ENCODE measurements around the gene RPS24. TPM values are rescaled to one million over a fixed set of nuclear protein-coding genes. Genes with fewer than 3 reads are reported as not detected.
A peak's percentile ranks its signal among the peaks of the same experiment; 100 is the strongest.

Gene RPS24
- total RNA-seq, 1 donor from 2014 or later, result 1,331 TPM

DNA sequence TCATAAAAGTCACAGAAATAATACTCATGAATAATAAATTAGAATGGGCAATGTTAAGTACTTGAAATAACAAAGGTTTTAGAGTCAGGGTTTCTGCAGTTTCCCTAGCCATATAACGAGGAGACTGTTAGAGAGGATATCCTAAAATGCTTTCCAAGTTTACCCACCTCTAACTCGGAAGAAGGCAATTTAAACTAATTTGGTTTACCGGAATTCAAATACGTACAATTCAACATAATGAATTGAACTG is 351 bp upstream of the RPS24 start:
- H3K79me2 ChIP-seq (ENCODE audit: insufficient read depth, low read length), result peaks cover 58% of the 10 kb centered on the region
- peak overlapping the region; percentile 72 for H3K27ac Mint-ChIP-seq (ENCODE audit: unreplicated experiment)
- peak overlapping the region; percentile 94 for H3K4me2 ChIP-seq (ENCODE audit: low read length)

GRCh38 chr10:78035025-78035424 is 1.4 kb downstream of the RPS24 start:
- Histone ChIP-seq H2AFZ (ENCODE audit: low read depth, low read length) (no peak overlapping the region), H3K27me3 (ENCODE audit: insufficient read depth, low read length) (no peaks in the 10 kb centered on the region), H3K36me3 (ENCODE audit: insufficient read depth, low read length) (peaks cover 53% of the 10 kb centered on the region), H3K27ac (ENCODE audit: low read depth, low read length) (peak overlapping the region; percentile 91), H3K9ac (ENCODE audit: low read length) (peak overlapping the region; percentile 98), H3K4me2 (ENCODE audit: low read length) (peak overlapping the region; percentile 94), H3K4me1 (ENCODE audit: insufficient read depth, low read length) (peaks cover 32% of the 10 kb centered on the region), H3K4me3 (ENCODE audit: insufficient read depth, low read depth, low read length) (peak overlapping the region; percentile 100), H3K9me3 (ENCODE audit: insufficient read depth, low read depth, low read length) (no peaks in the 10 kb centered on the region), H3K79me2 (ENCODE audit: insufficient read depth, low read length) (peaks cover 64% of the 10 kb centered on the region), H4K20me1 (ENCODE audit: insufficient read depth, low read length) (peaks cover 59% of the 10 kb centered on the region)
- peaks cover 33% of the 10 kb centered on the region for H3K4me1 Mint-ChIP-seq (ENCODE audit: low read depth, unreplicated experiment)
- no peak overlapping the region for H3K27ac Mint-ChIP-seq (ENCODE audit: unreplicated experiment)
- no peak for DNase-seq (ENCODE audit: low read depth)
- peak overlapping the region; percentile 89 for H3K4me3 Mint-ChIP-seq (ENCODE audit: unreplicated experiment)
- TF ChIP-seq EZH2 (IDR thresholded peaks at IDR 0.05; ENCODE audit: insufficient read depth, low read length), result no peak
- TF ChIP-seq, protein P1, sequence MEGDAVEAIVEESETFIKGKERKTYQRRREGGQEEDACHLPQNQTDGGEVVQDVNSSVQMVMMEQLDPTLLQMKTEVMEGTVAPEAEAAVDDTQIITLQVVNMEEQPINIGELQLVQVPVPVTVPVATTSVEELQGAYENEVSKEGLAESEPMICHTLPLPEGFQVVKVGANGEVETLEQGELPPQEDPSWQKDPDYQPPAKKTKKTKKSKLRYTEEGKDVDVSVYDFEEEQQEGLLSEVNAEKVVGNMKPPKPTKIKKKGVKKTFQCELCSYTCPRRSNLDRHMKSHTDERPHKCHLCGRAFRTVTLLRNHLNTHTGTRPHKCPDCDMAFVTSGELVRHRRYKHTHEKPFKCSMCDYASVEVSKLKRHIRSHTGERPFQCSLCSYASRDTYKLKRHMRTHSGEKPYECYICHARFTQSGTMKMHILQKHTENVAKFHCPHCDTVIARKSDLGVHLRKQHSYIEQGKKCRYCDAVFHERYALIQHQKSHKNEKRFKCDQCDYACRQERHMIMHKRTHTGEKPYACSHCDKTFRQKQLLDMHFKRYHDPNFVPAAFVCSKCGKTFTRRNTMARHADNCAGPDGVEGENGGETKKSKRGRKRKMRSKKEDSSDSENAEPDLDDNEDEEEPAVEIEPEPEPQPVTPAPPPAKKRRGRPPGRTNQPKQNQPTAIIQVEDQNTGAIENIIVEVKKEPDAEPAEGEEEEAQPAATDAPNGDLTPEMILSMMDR (IDR thresholded peaks at IDR 0.05; ENCODE audit: insufficient read depth, low read depth, low read length), result no peak
- H3K9me3 Mint-ChIP-seq (ENCODE audit: unreplicated experiment), result no peaks in the 10 kb centered on the region
- no peaks in the 10 kb centered on the region for H3K27me3 Mint-ChIP-seq (ENCODE audit: low read depth, unreplicated experiment)
- FAIRE-seq, result no peak
- H3K36me3 Mint-ChIP-seq (ENCODE audit: low read depth, unreplicated experiment), result peaks cover 18% of the 10 kb centered on the region

More for the DNA sequence above, 351 bp upstream of the RPS24 start:
- H3K4me1 Mint-ChIP-seq (ENCODE audit: low read depth, unreplicated experiment), result peaks cover 24% of the 10 kb centered on the region
- no peaks in the 10 kb centered on the region for H3K9me3 Mint-ChIP-seq (ENCODE audit: unreplicated experiment)
- H3K9ac ChIP-seq (ENCODE audit: low read length), result peak overlapping the region; percentile 46
- no peak overlapping the region for H3K27ac ChIP-seq (ENCODE audit: low read depth, low read length)
- peaks cover 20% of the 10 kb centered on the region for H3K36me3 Mint-ChIP-seq (ENCODE audit: low read depth, unreplicated experiment)
- H3K9me3 ChIP-seq (ENCODE audit: insufficient read depth, low read depth, low read length), result no peaks in the 10 kb centered on the region
- no peaks in the 10 kb centered on the region for H3K27me3 ChIP-seq (ENCODE audit: insufficient read depth, low read length)
- peaks cover 37% of the 10 kb centered on the region for H3K36me3 ChIP-seq (ENCODE audit: insufficient read depth, low read length)
- peak overlapping the region; percentile 54 for H2AFZ ChIP-seq (ENCODE audit: low read depth, low read length)
- H3K4me3 Mint-ChIP-seq (ENCODE audit: unreplicated experiment), result peak overlapping the region; percentile 89
- H3K27me3 Mint-ChIP-seq (ENCODE audit: low read depth, unreplicated experiment), result no peaks in the 10 kb centered on the region
- H3K4me1 ChIP-seq (ENCODE audit: insufficient read depth, low read length), result peaks cover 33% of the 10 kb centered on the region
- H4K20me1 ChIP-seq (ENCODE audit: insufficient read depth, low read length), result peaks cover 42% of the 10 kb centered on the region
- FAIRE-seq, result no peak
- TF ChIP-seq, protein P1 (IDR thresholded peaks at IDR 0.05; ENCODE audit: insufficient read depth, low read depth, low read length), result no peak
- no peak for TF ChIP-seq EZH2 (IDR thresholded peaks at IDR 0.05; ENCODE audit: insufficient read depth, low read length)
- DNase-seq (ENCODE audit: low read depth), result no peak
- peak overlapping the region; percentile 100 for H3K4me3 ChIP-seq (ENCODE audit: insufficient read depth, low read depth, low read length)

DNA sequence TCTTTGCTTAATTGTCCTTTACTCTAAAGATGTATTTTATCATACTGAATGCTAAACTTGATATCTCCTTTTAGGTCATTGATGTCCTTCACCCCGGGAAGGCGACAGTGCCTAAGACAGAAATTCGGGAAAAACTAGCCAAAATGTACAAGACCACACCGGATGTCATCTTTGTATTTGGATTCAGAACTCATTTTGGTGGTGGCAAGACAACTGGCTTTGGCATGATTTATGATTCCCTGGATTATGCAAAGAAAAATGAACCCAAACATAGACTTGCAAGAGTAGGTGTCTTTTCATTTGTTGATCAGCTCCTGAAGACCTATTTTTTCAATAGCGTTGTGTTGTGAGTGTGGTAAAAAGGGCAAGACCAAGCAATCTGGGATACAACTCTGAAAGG is 1.8 kb downstream of the RPS24 start:
- Histone ChIP-seq H3K9ac (ENCODE audit: low read length) (peak overlapping the region; percentile 98), H3K27me3 (ENCODE audit: insufficient read depth, low read length) (no peaks in the 10 kb centered on the region), H3K9me3 (ENCODE audit: insufficient read depth, low read depth, low read length) (no peaks in the 10 kb centered on the region), H3K27ac (ENCODE audit: low read depth, low read length) (no peak overlapping the region), H4K20me1 (ENCODE audit: insufficient read depth, low read length) (peaks cover 63% of the 10 kb centered on the region), H3K79me2 (ENCODE audit: insufficient read depth, low read length) (peaks cover 69% of the 10 kb centered on the region), H3K4me3 (ENCODE audit: insufficient read depth, low read depth, low read length) (peak overlapping the region; percentile 100), H2AFZ (ENCODE audit: low read depth, low read length) (no peak overlapping the region), H3K4me2 (ENCODE audit: low read length) (peak overlapping the region; percentile 94), H3K36me3 (ENCODE audit: insufficient read depth, low read length) (peaks cover 57% of the 10 kb centered on the region), H3K4me1 (ENCODE audit: insufficient read depth, low read length) (peaks cover 32% of the 10 kb centered on the region)
- Mint-ChIP-seq H3K4me3 (ENCODE audit: unreplicated experiment) (peak overlapping the region; percentile 89), H3K36me3 (ENCODE audit: low read depth, unreplicated experiment) (peaks cover 19% of the 10 kb centered on the region), H3K27me3 (ENCODE audit: low read depth, unreplicated experiment) (no peaks in the 10 kb centered on the region), H3K9me3 (ENCODE audit: unreplicated experiment) (no peaks in the 10 kb centered on the region), H3K27ac (ENCODE audit: unreplicated experiment) (peak overlapping the region; percentile 10), H3K4me1 (ENCODE audit: low read depth, unreplicated experiment) (peaks cover 33% of the 10 kb centered on the region)
- no peak for TF ChIP-seq EZH2 (IDR thresholded peaks at IDR 0.05; ENCODE audit: insufficient read depth, low read length)
- TF ChIP-seq, protein P1 (IDR thresholded peaks at IDR 0.05; ENCODE audit: insufficient read depth, low read depth, low read length), result no peak
- DNase-seq (ENCODE audit: low read depth), result no peak
- no peak for FAIRE-seq
